H1 (cell line): Measurements from ENCODE around the gene AP2A2.

Experiments used
- RXRA ChIP-seq: IDR thresholded peaks from 2 replicates; pipeline ENCODE4 v1.6.1; 2011; ENCODE audit warnings: low read depth, mild to moderate bottlenecking, low read length, moderate library complexity; ENCODE audit not compliant: insufficient read depth
- TF ChIP-seq, protein P1 (sequence below): IDR thresholded peaks from 2 replicates; pipeline ENCODE4 v1.6.1; 2011; ENCODE audit warnings: low read depth, mild to moderate bottlenecking, low read length; ENCODE audit not compliant: insufficient read depth
- TF ChIP-seq, protein P2 (sequence below), 3 experiments: IDR thresholded peaks; 1 replicate in 2 of 3; 2 replicates in 1 of 3; pipeline versions ENCODE4 v1.5.1 to v1.6.1; 2011; ENCODE audit warnings: low read length in 3 of 3, mild to moderate bottlenecking in 3 of 3, inconsistent platforms in 2 of 3, low read depth in 1 of 3, moderate library complexity in 1 of 3; ENCODE audit not compliant: insufficient read depth in 1 of 3; ENCODE audit errors: control extremely low read depth in 1 of 3
- TF ChIP-seq, protein P3 (sequence below): IDR thresholded peaks from 2 replicates; pipeline ENCODE4 v1.6.1; 2011; ENCODE audit warnings: low read length, improper control_type of control experiment

DNA sequence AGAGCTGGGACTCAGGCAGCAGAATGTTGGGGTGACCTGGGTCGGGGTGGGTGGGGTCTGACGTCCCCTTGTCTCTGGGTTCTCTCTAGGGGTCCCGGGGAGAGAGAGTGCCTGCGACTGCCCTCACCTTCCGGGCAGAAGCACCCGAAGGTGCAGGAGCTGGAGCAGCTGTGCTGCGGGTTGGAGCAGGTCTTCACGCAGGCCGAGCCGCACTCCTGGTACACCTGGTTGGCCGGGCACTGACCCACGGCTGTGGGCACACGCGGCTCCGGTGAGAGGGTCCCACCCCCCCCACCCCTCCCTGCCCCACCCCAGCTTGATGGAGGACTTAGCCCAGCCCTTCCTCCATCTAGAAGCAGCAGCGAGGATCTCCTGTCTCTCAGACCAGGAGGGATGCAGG is 104.4 kb downstream of the AP2A2 start:
- TF ChIP-seq, protein P1, sequence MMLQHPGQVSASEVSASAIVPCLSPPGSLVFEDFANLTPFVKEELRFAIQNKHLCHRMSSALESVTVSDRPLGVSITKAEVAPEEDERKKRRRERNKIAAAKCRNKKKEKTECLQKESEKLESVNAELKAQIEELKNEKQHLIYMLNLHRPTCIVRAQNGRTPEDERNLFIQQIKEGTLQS: no peak
- no peak for TF ChIP-seq RXRA
- TF ChIP-seq, protein P2, sequence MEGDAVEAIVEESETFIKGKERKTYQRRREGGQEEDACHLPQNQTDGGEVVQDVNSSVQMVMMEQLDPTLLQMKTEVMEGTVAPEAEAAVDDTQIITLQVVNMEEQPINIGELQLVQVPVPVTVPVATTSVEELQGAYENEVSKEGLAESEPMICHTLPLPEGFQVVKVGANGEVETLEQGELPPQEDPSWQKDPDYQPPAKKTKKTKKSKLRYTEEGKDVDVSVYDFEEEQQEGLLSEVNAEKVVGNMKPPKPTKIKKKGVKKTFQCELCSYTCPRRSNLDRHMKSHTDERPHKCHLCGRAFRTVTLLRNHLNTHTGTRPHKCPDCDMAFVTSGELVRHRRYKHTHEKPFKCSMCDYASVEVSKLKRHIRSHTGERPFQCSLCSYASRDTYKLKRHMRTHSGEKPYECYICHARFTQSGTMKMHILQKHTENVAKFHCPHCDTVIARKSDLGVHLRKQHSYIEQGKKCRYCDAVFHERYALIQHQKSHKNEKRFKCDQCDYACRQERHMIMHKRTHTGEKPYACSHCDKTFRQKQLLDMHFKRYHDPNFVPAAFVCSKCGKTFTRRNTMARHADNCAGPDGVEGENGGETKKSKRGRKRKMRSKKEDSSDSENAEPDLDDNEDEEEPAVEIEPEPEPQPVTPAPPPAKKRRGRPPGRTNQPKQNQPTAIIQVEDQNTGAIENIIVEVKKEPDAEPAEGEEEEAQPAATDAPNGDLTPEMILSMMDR (IDR thresholded peaks at IDR 0.05; ENCODE audit: control extremely low read depth in 1 of 3, insufficient read depth in 1 of 3, low read depth in 1 of 3, low read length in 3 of 3): no peak
- TF ChIP-seq, protein P3, sequence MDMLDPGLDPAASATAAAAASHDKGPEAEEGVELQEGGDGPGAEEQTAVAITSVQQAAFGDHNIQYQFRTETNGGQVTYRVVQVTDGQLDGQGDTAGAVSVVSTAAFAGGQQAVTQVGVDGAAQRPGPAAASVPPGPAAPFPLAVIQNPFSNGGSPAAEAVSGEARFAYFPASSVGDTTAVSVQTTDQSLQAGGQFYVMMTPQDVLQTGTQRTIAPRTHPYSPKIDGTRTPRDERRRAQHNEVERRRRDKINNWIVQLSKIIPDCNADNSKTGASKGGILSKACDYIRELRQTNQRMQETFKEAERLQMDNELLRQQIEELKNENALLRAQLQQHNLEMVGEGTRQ: no peak
